Activated CD8-positive, alpha-beta memory T cell treated with anti-CD3 and anti-CD28 coated beads for 4 hours (primary cell): Measurements from ENCODE around the gene RRP36.
"Not testable (repeated sequence)": the region's sequence is repeated elsewhere in the genome, so short reads cannot be mapped to it uniquely, and the experiment has no call there.

ENCODE experiments used
- DNase-seq, 2 donors: peaks; one replicate each; pipeline ENCODE4 v3.0.0-alpha.2; 2020; ENCODE audit warnings: low read depth in 2 of 2

RRP36 gene

DNA sequence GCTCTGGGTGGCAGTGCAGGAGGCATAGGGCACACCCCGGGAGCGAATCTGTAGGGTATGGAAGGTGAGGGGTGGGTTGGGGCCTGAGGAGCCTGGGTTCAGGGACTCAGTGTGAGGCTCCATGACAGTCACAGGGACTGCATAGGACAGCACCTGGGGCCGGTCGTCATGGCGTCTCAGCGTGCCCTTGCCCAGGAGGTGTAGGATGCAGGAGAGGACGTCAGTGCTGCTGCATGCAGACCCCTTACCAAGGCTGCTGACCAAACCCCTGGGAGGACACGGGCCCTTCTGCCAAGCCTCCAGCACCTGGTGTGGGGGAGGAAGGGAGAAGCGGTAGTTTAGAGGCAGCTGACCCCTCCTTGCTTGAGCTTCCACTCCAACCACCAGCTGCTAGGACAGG lies 16.3 kb downstream of the RRP36 start:
- DNase-seq, result no peak

DNA sequence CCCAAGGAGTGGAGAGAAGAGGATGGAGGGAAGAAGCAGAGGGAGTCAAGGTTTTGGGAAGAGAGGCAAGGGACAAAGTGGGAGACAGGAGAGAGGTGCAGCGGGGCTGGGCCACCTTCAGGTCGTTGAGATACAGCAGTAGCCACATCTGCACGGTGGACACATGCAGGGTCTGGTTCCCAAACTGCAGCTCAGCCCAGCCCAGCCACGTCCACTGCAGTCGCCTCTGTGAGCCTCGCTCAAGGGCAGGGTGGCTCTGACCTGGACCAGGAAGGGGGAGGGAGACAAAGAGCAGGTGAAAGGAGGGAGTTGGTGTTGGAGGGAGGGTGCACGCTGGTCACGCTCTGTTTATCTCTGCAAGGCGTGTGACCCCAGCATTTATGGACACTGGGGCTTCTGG lies 17.3 kb downstream of the RRP36 start:
- no peak for DNase-seq

DNA sequence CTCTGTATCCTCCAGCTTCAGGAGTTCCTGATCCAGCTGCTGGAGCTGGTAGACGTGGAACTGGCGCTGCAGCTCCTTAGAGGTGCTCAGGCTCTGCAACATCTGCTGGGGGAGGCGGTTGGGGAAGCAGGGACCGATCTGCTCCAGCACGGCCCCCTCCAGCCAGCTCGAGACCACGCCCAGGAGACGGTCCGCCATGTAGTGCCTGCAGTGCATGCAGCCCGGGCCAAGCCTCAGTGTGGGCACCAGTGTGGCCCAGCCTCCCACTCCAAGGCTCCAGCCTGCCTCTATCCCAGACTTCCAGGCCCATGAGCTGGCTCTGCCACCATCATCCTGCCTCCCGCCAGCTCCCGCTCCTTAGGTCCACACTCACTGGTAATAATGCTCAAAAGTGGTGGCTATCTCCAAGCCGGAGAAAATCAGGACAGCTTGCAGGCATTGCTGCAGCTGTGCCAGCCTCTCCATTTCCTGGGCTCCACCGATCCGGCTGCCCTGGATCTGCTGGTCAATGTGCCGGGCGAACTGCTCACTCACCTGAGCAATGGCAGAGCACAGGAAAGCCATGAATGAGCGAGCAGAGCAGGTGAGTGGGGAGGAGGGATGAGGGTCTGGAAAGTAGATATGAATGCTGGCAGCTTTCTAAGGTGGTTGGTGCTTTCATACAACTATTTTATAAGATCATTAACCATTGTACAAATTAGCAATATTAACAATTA lies 19.3 kb downstream of the RRP36 start:
- DNase-seq, result no peak

DNA sequence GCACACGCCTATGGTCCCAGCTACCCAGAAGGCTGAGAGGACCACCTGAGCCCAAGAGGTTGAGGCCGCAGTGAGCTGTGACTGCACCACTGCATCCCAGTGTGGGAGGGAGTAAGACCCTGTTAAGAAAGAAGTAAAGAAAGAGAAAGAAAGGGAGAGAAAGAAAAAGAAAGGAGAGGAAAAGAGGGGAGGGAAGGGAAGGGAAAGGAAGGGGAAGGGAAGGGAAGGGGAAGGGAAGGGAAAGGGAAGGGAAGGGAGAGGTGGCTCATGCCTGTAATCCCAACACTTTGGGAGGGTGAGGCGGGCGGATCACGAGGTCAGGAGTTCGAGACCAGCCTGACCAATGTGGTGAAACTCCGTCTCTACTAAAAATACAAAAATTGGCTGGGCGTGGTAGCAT lies 20.1 kb downstream of the RRP36 start:
- DNase-seq, result not testable (repeated sequence)

DNA sequence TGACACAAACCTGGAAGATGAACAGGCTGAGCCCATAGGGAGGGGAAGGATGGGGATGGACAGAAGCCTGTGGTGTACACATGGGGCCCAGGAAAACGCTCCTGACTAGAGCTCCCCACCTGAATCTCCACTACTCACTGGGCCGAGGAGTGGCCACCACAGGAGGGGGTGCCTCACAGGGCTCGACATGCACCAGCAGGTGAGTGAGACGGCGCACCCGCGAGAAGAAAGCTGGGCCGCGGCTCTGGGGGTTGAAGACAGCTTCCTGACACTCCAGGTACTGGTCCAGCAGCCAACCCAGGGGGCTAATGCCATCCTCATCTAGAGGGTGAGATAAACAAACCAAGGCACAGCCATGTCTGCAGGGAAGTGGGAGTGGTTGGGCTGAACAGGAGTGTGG lies 21.9 kb downstream of the RRP36 start:
- DNase-seq, result no peak

DNA sequence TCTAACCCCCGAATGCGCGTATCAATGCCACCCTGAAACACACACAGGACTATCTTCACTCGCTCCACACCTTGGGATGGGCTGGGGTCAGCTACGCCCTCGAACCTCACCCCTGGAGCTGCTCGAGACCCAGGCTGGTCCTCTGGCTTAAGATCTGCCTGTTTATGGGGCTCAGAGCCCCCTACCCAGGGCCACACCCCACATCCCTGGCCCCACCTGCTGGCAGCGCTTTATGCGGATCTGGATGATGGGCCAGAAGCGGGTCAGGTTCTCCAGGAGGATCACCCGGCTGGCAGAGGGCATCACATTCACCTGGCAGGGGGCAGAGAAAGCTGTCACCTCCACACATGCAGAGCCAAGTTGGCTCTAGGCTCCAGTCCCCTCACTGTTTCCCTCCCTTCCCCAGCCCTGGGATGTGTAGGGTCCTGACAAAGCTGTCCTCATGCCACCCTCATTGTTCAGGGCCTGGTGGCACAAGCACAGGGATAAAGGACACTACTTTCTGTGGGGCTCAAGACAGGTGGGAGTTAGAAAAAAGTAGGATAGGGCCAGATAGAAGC lies 24.0 kb downstream of the RRP36 start:
- DNase-seq, result no peak

DNA sequence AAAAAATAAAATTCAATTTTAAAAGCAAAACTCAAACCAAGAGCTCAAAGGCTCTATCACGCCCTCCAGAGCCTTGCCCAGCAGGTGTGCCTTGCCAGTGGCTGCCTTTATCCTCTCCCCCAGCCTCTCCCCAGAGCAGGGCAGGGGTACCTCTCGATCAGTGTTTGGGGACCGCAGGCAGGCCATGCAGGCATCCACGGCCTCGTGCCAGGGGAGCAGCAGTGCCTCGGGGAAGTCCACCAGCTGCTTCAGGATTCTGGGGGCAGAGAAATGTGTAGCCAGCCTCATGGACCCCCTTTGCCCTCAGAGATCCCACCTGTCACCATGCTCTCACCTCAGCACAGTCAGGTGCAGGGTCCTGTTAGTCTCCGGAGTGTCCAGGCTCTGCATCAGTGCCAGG lies 26.6 kb downstream of the RRP36 start:
- no peak for DNase-seq

DNA sequence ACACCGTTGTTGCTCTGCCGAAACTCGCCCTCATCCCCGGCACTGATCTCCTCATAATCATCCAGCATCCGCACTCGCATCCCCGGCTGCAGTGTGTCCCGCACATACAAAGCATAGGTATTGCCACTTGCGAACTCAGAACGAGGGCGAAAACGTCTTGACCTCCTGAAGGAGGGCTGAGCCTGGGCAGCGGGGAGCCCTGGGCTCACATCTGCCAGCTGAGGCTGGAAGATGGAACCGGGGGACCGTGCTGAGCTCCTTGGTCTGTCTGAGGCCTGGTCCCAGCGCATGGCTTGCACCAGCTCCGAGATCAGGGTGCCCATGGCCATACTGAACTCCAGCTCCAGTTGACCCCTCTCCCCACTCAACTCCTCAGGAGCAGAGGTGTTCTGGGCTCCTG lies 29.6 kb downstream of the RRP36 start:
- DNase-seq, result no peak

DNA sequence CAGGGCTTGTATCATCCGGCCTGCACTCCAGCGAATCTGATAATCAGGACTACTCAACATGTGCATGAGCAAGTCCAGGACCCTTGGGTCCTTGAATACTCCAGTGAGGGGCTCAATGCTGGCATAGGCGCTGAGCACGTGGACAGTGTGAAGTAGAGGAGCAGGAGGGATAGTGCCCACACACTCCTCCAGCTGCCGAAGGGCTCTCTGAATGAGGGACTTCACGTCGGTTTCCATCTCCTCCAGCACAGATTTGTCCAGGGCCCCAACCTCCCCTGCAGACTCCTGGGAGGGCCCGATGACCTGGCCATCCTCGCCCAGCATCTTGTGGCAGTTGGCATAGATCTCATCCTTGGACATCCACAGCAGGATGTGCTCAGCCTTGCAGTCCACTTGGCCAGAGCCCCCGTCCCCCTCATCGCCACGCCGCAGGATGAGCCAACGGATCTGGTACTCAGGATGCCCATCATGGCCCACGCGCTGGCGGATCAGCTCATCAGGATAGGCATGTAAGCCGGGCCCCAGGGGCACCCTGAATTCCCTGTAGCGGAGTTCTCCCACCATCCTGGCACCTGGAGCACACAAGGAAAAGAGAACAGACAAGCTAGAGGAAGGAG lies 30.9 kb downstream of the RRP36 start:
- no peak for DNase-seq

DNA sequence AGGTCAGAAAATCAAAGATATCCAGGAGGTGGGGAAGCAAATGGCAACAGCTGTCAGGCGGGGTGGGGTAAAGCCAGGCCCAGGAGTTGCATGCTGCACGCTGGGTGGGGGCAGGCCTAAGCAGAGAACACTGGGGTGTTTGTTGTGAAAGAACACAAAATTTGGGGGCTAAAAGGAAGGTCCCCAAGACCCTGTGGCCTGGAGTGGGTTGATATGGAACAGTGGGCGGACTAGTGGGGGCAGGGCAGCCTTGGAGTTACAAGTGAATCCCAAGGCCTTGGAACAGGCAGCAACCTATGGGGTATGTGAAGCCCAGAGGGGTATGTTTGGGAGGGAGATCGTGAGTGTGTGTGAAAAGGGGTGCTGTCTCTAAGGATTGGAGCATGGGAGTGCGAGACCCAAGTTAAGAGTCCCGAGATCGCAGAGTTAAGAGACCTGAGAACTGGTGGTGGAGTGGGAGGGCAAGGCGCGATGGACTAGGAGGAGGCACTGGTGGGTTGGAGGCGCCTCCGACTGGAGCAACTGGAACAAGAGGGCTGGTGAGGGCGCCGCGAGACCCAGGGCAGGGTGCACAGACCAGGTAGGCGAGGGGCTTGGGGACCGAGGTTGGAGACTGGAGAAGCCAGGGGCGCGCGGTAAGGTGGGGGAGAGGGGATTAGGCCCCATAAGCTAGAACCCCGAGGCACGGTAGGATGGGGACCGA lies 31.6 kb downstream of the RRP36 start:
- no peak for DNase-seq

DNA sequence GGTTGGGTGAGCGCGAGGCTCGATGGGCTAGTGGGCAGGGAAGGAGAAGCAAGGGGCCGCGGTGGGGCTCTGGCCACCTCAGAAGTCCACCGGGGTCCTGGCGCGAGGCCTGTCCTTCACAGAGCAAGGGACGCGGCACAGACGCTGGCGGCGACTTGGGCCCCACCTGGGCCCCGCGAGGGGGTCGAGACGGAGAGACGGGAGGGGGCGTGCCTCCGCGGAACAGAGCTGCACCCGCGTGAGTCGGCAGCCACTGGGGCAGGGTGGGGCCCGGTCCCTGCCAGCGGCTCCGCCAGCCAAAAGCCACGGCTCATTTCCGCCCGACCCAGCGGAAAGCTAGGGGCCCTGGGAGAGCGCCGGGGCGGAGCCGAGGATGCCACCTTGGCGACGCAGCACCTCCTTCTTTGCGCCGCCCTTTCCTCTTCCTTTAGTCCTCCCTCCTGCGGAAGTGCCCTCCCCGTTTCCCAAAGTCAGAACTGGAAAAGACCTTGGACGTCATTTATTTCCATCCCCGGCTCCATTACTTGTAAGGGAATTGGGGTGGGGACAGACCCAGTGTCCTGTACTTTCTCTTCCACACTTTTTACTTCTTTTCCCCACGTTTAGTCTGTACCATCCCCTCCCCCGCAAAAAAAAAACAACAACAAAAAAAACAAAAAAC lies 32.3 kb downstream of the RRP36 start, which contains the start of gene CUL7:
TSS of gene CUL7 (minus strand) at position 307 of the 661 bp plus-strand sequence. CDS start 1,063 bp downstream, outside the sequence.
- DNase-seq, result peak; percentile 70 to 77

DNA sequence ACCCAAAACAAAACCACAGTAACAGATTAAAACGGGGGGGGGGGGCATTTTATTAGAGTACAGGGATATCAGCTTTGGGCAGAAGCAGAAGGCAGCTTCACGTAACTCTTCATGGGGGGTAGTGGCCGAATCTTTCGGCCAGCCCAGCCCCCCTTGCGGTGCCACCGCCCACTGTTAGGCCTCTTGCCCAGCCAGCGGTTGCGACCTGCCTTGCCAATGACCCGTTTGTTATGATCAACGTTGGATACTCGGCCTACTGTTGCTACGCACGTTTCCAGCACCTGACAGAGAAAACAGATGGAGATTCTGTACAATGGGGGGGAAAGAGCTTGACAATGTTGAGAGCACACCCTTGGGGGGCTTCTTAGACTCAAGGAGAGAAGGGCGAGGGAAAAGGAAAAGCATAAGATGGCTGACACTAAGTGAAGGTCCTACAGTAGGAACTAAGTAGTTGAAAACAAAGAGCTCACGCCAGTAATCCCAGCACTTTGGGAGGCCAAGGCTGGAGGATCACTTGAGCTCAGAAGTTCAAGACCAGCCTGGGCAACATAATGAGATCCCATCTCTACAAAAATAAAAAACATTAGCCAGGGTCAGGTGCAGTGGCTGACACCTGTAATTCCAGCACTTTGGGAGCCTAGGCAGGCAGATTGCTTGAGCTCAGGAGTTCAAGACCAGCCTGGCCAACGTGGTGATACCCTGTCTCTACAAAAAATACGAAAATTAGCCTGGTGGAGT lies 33.0 kb downstream of the RRP36 start:
- no peak for DNase-seq

DNA sequence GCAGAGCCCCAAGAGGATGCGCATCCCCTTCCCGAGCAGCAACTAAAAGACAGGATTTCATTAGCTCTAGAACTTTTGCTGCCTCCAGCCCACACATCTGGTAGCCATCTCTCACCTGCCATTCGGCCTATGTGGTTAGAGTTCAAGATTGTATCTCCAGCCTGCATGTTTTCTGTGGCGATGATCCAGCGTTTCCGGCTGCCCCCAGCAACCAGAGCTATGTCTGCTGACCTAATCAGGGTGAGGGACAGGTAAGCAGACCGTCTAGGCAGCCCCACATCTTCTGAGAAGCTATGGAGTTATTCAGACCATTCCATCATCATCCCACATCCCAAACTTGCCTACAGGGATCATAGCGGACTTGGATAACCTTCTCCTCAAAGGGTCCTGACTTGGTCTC lies 34.5 kb downstream of the RRP36 start:
- no peak for DNase-seq

DNA sequence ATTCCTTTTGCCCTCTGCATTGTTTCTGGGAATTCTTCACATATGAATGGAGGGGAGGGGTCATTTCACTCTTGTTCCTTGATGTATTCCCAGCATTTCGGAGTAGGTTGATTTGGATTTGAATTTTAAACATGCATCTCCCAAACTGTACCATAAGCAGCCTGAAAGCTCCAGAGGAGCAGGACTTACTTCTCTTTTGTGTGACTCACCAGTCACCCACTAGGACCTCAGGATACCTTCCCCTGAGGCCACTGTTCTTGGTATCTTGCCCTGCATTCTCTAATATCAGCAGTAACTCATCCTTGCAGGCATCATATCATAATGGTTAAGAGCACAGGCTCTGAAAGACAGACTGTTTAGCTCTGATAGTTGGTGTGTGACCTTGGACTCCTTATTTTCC lies 37.1 kb downstream of the RRP36 start:
- DNase-seq, result no peak

DNA sequence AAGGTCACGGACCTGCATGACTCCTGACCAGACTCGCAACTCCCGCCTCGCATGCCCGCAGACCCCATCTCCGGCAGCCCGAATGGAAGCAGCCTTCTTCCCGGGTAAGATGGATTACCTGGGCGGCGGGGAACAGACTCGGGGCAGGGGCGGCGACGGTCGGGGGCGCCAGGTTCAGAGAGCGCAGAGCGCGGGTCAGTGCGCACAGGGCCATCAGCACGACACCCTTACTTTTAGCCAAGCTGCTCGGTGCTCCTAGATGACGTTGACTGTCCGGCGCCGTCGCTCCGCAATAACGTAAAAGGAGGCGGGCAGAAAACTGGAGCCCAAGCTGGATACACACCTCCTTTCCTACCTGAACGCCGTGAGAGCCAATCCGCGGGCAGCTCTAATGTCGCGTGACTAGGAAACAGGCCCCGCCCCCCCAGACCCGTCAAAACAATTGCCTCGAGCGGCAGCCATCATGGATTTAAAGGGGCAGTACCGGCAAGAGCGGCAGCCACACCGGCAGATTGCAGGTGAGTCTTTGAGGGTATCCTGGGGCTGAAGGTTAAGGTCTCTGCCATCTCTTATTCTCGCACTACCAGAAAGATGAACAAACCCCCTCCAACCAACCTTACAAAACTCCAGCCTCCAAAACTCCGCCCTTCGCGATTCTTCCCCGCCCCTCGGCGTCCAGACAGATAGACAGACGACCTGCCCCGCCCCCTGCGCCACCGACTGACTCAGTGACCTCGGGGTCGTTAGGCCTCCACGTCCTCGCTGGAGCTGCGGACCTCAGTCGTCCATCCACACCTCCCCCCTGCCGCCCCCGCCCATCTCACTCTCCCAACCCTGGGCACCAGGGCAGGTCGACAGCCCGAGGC lies 38.0 kb downstream of the RRP36 start, which contains the start of the genes KLC4 and MRPL2:
TSS of gene KLC4 (plus strand) at position 464 of the 866 bp plus-strand sequence. CDS start 1,705 bp downstream, outside the sequence.
TSS of gene MRPL2 (minus strand) at position 267 of the 866 bp plus-strand sequence. CDS start at position 214, 53 bp downstream.
- peak; percentile 95 to 96 for DNase-seq

DNA sequence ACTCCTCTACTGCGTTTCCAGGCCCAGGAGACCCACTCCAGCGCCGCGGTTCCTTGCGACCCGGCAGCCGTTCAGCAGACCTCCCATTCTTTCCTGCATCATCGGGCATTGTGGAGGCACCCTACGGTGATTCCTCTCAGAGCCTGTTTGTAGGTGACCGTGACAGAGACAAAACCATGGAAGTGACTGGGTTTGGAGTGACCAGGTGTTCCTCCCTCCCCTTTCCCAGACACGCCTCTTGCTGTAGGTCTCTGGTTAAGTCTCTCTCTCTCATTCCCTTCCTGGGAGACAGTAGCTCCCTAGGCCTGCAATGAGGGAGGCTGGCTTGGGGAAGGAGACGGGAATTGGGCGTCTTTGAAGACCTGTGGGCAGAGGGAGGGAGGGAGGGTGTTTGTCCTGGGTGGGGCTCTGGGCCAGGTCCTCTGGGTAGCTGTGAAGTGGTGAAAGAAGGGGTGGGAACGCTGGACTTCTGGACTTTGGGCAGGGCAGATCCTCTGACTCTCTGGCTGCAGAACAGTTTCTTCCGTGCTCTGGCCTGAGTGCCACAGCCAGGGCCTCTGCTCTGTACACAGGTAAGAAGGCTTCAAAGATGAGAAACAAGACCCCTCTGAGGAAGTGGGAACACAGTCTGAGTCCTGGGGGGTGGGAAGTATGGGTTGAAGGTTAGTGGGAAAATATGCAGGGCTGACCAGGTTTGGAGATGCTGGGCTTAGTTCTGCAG lies 38.8 kb downstream of the RRP36 start:
- DNase-seq, result no peak

DNA sequence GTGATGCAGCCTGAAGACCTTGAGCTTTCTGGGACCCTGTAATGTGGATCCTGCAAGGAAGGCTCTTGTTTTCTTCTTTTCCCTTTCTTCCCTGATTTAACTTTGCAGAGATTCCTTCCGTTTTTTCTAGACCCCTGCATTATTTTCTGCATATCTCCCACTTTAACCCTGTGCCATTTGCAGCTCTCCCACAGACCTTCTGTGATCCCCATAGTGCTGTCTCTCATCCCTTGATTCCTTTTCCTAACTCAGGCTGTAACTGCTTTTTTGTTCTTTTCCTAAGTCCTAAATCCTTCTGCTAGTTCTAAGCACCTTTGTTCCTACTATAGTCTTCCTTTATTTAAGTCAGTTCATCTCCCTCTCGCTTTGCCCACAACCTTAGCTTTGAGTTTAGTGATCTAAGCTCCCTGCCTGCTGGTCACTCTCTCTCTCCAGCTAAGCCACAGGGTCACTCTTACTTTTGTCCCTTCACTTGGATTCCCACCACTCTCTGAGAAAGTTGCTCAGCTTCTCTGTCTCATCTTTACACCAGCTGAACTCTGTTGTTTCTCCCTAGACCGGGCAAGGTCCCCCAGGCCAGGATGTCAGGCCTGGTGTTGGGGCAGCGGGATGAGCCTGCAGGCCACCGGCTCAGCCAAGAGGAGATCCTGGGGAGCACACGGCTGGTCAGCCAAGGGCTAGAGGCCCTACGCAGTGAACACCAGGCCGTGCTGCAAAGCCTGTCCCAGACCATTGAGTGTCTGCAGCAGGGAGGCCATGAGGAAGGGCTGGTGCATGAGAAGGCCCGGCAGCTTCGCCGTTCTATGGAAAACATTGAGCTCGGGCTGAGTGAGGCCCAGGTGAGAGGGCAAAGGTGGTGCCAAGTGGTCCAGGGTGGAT lies 39.6 kb downstream of the RRP36 start:
- no peak for DNase-seq

DNA sequence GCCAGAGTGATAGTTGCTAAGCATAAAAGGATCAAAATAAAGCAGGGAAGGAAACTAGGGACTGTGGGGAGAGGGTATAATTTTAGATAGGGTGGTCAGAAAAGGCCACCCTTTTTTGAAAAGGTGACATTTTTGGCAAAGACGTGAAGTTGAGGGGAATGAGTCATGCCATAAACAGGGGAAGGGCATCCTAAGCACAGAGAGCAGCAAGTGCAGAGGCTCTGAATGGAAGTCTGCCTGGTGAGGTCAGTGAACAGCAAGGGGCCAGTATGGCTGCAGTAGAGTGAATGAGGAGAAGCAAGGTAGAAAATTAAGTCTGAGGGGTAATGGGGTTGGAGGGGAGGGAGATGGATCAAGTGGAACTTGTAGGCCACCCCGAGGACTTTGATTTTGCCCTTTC lies 40.4 kb downstream of the RRP36 start:
- DNase-seq, result no peak
